OCI-LY1 (cell line): ENCODE measurements around the gene LSM10.
A peak's percentile ranks its signal among the peaks of the same experiment; 100 is the strongest.

ENCODE experiments used
- H2AFZ ChIP-seq: fragments of 200-600 bp; sonication (generic), shearing (Covaris generic); 2 replicates; pipeline ENCODE4 v1.6.0; 2014; ENCODE audit warnings: antibody characterized with exemption, mild to moderate bottlenecking, low read length
- H3F3A ChIP-seq: fragments of 200-600 bp; sonication (generic), shearing (Covaris generic); 2 replicates; pipeline ENCODE4 v1.6.0; 2014; ENCODE audit warnings: mild to moderate bottlenecking, antibody characterized with exemption, low read length, moderate library complexity; ENCODE audit not compliant: insufficient read depth
- H3K27ac ChIP-seq: fragments of 200-600 bp; sonication (generic); 2 replicates; pipeline ENCODE4 v1.5.1; 2014; ENCODE audit warnings: low read length, mixed run types, mild to moderate bottlenecking, low read depth; ENCODE audit not compliant: poor library complexity, severe bottlenecking
- H3K27me3 ChIP-seq: fragments of 200-600 bp; sonication (generic); 2 replicates; pipeline ENCODE4 v1.6.0; 2014; ENCODE audit warnings: antibody characterized with exemption, mild to moderate bottlenecking, low read length, moderate library complexity; ENCODE audit not compliant: insufficient read depth
- H3K36me3 ChIP-seq: fragments of 200-600 bp; sonication (generic); 2 replicates; pipeline ENCODE4 v1.6.1; 2014; ENCODE audit warnings: mild to moderate bottlenecking, antibody characterized with exemption, low read length, moderate library complexity, mixed read lengths; ENCODE audit not compliant: insufficient read depth
- H3K4me1 ChIP-seq: fragments of 200-600 bp; sonication (generic); 2 replicates; pipeline ENCODE4 v1.5.1; 2014; ENCODE audit warnings: mild to moderate bottlenecking, low read length, moderate library complexity; ENCODE audit not compliant: insufficient read depth, severe bottlenecking
- H3K4me2 ChIP-seq: fragments of 200-600 bp; sonication (generic), shearing (Covaris generic); 2 replicates; pipeline ENCODE4 v1.6.1; 2014; ENCODE audit warnings: low read length
- H3K4me3 ChIP-seq: fragments of 200-600 bp; sonication (generic); 2 replicates; pipeline ENCODE4 v1.5.1; 2014; ENCODE audit warnings: low read length, low read depth, mild to moderate bottlenecking, mixed read lengths; ENCODE audit not compliant: poor library complexity, severe bottlenecking
- H3K79me2 ChIP-seq: fragments of 200-600 bp; shearing (Covaris generic); 2 replicates; pipeline ENCODE4 v1.6.1; 2016; ENCODE audit warnings: mixed run types, low read length, mixed read lengths; ENCODE audit not compliant: insufficient read depth
- H3K9ac ChIP-seq: fragments of 200-600 bp; sonication (generic), shearing (Covaris generic); 2 replicates; pipeline ENCODE4 v1.6.1; 2014; ENCODE audit warnings: mild to moderate bottlenecking, low read length, mixed read lengths
- H3K9me2 ChIP-seq: fragments of 200-600 bp; sonication (generic), shearing (Covaris generic); 2 replicates; pipeline ENCODE4 v1.6.1; 2014; ENCODE audit warnings: low read depth, mild to moderate bottlenecking, low read length, mixed read lengths
- H3K9me3 ChIP-seq: fragments of 200-600 bp; shearing (Covaris generic); 2 replicates; pipeline ENCODE4 v1.6.1; 2014; ENCODE audit warnings: low read length, mixed read lengths
- H4K20me1 ChIP-seq: fragments of 200-600 bp; sonication (generic), shearing (Covaris generic); 2 replicates; pipeline ENCODE4 v1.6.0; 2016; ENCODE audit warnings: mild to moderate bottlenecking, low read length; ENCODE audit not compliant: insufficient read depth
- EZH2 ChIP-seq: fragments of 200-600 bp; sonication (generic), shearing (Covaris generic); IDR thresholded peaks from 2 replicates; pipeline ENCODE4 v1.8.0; 2017; ENCODE audit warnings: borderline replicate concordance, mixed run types, mild to moderate bottlenecking, antibody characterized with exemption, low read length, moderate library complexity, mixed read lengths
- TF ChIP-seq, protein P1 (sequence below): fragments of 200-600 bp; sonication (generic), shearing (Covaris generic); IDR thresholded peaks from 2 replicates; pipeline ENCODE4 v1.5.1; 2017; ENCODE audit warnings: mild to moderate bottlenecking, antibody characterized with exemption, low read length, moderate library complexity, mixed read lengths

Gene LSM10

DNA sequence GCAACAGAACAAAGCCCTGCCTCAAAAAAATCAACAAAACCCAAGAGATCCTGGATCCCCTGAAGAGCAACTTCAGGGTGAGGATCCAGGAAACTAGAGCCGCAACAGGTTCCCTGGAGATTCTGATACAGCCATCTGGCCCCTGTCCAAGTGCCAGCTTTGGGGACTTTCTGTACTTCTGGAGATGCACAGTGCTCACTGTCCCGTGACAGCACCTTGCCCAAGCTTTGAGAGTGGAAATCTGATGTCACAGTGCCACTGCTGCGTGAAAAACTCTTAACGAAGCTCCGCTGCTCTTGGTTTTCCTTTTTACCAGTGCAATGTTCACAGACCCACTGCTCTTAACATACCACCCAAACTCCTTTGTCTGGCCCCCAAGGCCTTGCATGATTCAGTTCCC lies 38.3 kb downstream of the LSM10 start:
- TF ChIP-seq EZH2, result no peak
- TF ChIP-seq, protein P1, sequence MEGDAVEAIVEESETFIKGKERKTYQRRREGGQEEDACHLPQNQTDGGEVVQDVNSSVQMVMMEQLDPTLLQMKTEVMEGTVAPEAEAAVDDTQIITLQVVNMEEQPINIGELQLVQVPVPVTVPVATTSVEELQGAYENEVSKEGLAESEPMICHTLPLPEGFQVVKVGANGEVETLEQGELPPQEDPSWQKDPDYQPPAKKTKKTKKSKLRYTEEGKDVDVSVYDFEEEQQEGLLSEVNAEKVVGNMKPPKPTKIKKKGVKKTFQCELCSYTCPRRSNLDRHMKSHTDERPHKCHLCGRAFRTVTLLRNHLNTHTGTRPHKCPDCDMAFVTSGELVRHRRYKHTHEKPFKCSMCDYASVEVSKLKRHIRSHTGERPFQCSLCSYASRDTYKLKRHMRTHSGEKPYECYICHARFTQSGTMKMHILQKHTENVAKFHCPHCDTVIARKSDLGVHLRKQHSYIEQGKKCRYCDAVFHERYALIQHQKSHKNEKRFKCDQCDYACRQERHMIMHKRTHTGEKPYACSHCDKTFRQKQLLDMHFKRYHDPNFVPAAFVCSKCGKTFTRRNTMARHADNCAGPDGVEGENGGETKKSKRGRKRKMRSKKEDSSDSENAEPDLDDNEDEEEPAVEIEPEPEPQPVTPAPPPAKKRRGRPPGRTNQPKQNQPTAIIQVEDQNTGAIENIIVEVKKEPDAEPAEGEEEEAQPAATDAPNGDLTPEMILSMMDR, result no peak
- no peak overlapping the region for H3K4me3 ChIP-seq

DNA sequence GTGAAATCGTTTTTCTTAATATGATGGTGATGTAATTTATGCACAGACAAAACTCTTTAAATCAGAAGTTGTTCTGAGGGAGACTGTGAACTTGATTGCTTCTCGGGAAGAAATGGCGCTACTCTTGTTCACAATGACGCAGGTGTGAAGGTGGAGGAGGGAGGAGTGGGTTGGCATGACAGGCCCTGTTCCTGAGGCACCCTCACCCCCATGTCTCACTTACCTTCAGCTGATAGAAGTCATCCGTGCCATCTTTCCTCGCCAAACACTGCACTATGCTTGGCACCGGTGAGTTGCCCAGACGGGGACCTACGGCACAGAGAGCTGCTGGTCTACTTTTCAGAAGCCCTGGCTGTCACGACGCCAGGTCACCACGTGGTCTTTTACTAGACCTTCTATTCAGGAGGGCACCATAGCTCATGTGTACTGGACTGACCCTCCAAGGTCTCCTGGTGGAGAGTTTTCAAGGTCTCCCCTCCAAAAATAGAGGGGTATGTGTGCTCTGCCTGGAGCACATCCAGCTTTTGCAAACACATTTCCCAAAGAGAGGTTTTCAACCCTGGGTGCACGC lies 39.1 kb downstream of the LSM10 start:
- Histone ChIP-seq H3K9ac (no peak overlapping the region), H3K9me2 (no peaks in the 10 kb centered on the region), H4K20me1 (no peaks in the 10 kb centered on the region), H3K9me3 (no peaks in the 10 kb centered on the region), H3K79me2 (no peaks in the 10 kb centered on the region), H3K4me1 (peaks cover 20% of the 10 kb centered on the region), H3K27ac (no peak overlapping the region), H3K4me2 (no peak overlapping the region), H3F3A (no peaks in the 10 kb centered on the region), H3K36me3 (peaks cover 51% of the 10 kb centered on the region; the same call in 1 of the 2 replicates), H3K27me3 (no peaks in the 10 kb centered on the region), H3K4me3 (no peak overlapping the region), H2AFZ (no peak overlapping the region)
- TF ChIP-seq, protein P1, result no peak
- TF ChIP-seq EZH2, result no peak

More for the DNA sequence above, 38.3 kb downstream of the LSM10 start:
- Histone ChIP-seq H3K4me1 (peaks cover 20% of the 10 kb centered on the region), H3F3A (no peaks in the 10 kb centered on the region), H3K4me2 (no peak overlapping the region; the same call in 1 of the 2 replicates), H3K27ac (peak overlapping the region; percentile 71), H3K9me2 (no peaks in the 10 kb centered on the region), H3K79me2 (no peaks in the 10 kb centered on the region), H2AFZ (no peak overlapping the region), H3K36me3 (peaks cover 48% of the 10 kb centered on the region; the same call in 1 of the 2 replicates), H3K9me3 (no peaks in the 10 kb centered on the region), H3K9ac (no peak overlapping the region; the same call in 1 of the 2 replicates), H4K20me1 (no peaks in the 10 kb centered on the region), H3K27me3 (no peaks in the 10 kb centered on the region)

DNA sequence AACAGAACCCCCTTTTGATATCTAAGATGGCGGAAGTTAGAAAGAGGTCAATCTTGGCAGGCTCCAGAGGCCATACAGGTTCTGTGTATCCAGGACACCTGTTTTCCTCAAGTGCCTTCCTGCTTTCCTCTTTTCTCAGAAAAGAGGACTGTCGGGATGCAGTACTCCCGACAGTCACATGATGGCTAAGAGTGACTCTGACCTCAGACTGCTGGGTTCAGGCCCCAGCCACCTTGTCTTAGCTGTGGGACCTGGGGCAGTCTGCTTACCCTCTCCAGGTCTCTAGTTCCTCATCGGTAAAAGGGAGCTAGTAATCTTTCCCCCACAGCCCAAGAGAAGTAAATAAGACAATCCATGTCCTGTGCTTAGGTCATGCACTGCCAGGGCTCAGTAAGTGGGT lies 41.9 kb downstream of the LSM10 start:
- peaks cover 56% of the 10 kb centered on the region; the same call in 1 of the 2 replicates for H3K36me3 ChIP-seq

More for the DNA sequence above, 41.9 kb downstream of the LSM10 start:
- no peak overlapping the region for H3K27ac ChIP-seq
- TF ChIP-seq EZH2, result no peak
- TF ChIP-seq, protein P1, result no peak
- no peak overlapping the region for H2AFZ ChIP-seq
- peaks cover 24% of the 10 kb centered on the region for H3K4me1 ChIP-seq
- H3K27me3 ChIP-seq, result no peaks in the 10 kb centered on the region
- H3K79me2 ChIP-seq, result no peaks in the 10 kb centered on the region
- no peaks in the 10 kb centered on the region for H3F3A ChIP-seq
- H4K20me1 ChIP-seq, result no peaks in the 10 kb centered on the region
- H3K9ac ChIP-seq, result no peak overlapping the region
- H3K4me2 ChIP-seq, result no peak overlapping the region
- no peaks in the 10 kb centered on the region for H3K9me2 ChIP-seq
- H3K4me3 ChIP-seq, result no peak overlapping the region
- no peaks in the 10 kb centered on the region for H3K9me3 ChIP-seq
